H1 (cell line): ENCODE data around the gene TINAGL1. TPM values are rescaled to one million over a fixed set of nuclear protein-coding genes. Genes with fewer than 3 reads are reported as not detected.

Experiments used
- ATF3 ChIP-seq: IDR thresholded peaks from 2 replicates; pipeline ENCODE4 v1.6.1; 2011; ENCODE audit warnings: low read depth, mild to moderate bottlenecking, low read length; ENCODE audit not compliant: insufficient read depth
- JUND ChIP-seq: IDR thresholded peaks from 2 replicates; pipeline ENCODE4 v1.6.1; 2011; ENCODE audit warnings: mild to moderate bottlenecking, improper control_type of control experiment, low read length
- KDM1A ChIP-seq: fragments of 200-600, 300-600 bp; sonication (generic); IDR thresholded peaks from 2 replicates; pipeline ENCODE4 v1.7.1; 2016; ENCODE audit warnings: mild to moderate bottlenecking, low read length, borderline replicate concordance
- SIX5 ChIP-seq: IDR thresholded peaks from 2 replicates; pipeline ENCODE4 v1.6.1; 2011; ENCODE audit warnings: mild to moderate bottlenecking, low read depth, low read length
- SP1 ChIP-seq: IDR thresholded peaks from 2 replicates; pipeline ENCODE4 v1.6.1; 2011; ENCODE audit warnings: low read depth, low read length
- TAF1 ChIP-seq: IDR thresholded peaks from 2 replicates; pipeline ENCODE4 v1.6.1; 2011; ENCODE audit warnings: mild to moderate bottlenecking, low read depth, low read length
- ZNF274 ChIP-seq: IDR thresholded peaks from 2 replicates; pipeline ENCODE4 v1.7.0; 2012; ENCODE audit warnings: low read length, borderline replicate concordance; ENCODE audit errors: extremely low read depth
- polyA plus RNA-seq, 7 experiments: library from polyadenylated mRNA; depleted of rRNA in 3 of 7; stranded (reverse) in 5 of 7; unstranded in 2 of 7; fragments of >200 nt in 5 of 7; fragments of 200-250 nt in 2 of 7; gene quantifications; 1 replicate in 5 of 7; 2 replicates in 1 of 7; 4 replicates in 1 of 7; pipeline versions ENCODE4 v1.2.1 to v1.2.3, GENCODE V29; 2011 to 2013; ENCODE audit warnings: missing spikeins in 2 of 7, mixed read lengths in 2 of 7
- total RNA-seq: library from RNA; stranded (reverse); fragmentation: NEBNext Ultra II Directional; extraction: Animal tissue kit (Norgen Biotek cat#: 25700); gene quantifications from 2 replicates; pipeline ENCODE4 v1.2.1, GENCODE V29; 2021

The TINAGL1 gene
- total and polyA plus RNA-seq, 2 of the 8 experiments (the other 6 are each of a cell fraction or from before 2014, with no cell fraction given) = 11.2 to 21.7 TPM

- no peak for TF ChIP-seq ATF3
- no peak for TF ChIP-seq SP1
- peak; percentile 51; the same call in 1 of the 2 replicates for TF ChIP-seq TAF1
- no peak for TF ChIP-seq SIX5
- TF ChIP-seq ZNF274 = no peak
- 0 out of 2 replicates have a peak, but pooled peaks have one; percentile 9 for TF ChIP-seq KDM1A
- no peak for TF ChIP-seq JUND
These were observed 27.2 kb upstream of the TINAGL1 start (continued) for GRCh38 chr1:31548907-31549808.
